Glutamatergic neuron (in vitro differentiated cells): ENCODE measurements around the gene CISTR. TPM values are rescaled to one million over a fixed set of nuclear protein-coding genes. Genes with fewer than 3 reads are reported as not detected.

Experiments used
- DNase-seq: peaks from one replicate; pipeline ENCODE4 v3.0.0; 2022
- H3K27ac Mint-ChIP-seq: one replicate; pipeline ENCODE4 v1.8.0; 2020; ENCODE audit warnings: mild to moderate bottlenecking, mixed read lengths, inconsistent platforms; ENCODE audit not compliant: unreplicated experiment
- H3K27me3 Mint-ChIP-seq: one replicate; pipeline ENCODE4 v1.8.0; 2020; ENCODE audit warnings: mild to moderate bottlenecking, moderate library complexity, mixed read lengths, inconsistent platforms; ENCODE audit not compliant: unreplicated experiment
- H3K36me3 Mint-ChIP-seq: one replicate; pipeline ENCODE4 v1.8.0; 2020; ENCODE audit warnings: mild to moderate bottlenecking, mixed read lengths, inconsistent platforms; ENCODE audit not compliant: unreplicated experiment
- H3K4me1 Mint-ChIP-seq: one replicate; pipeline ENCODE4 v1.8.0; 2020; ENCODE audit warnings: mild to moderate bottlenecking, low read depth, mixed read lengths, inconsistent platforms; ENCODE audit not compliant: unreplicated experiment
- H3K4me3 Mint-ChIP-seq: one replicate; pipeline ENCODE4 v1.8.0; 2020; ENCODE audit warnings: mild to moderate bottlenecking, mixed read lengths, inconsistent platforms; ENCODE audit not compliant: unreplicated experiment
- H3K9me3 Mint-ChIP-seq: one replicate; pipeline ENCODE4 v1.8.0; 2020; ENCODE audit warnings: mild to moderate bottlenecking, moderate library complexity, mixed read lengths, inconsistent platforms; ENCODE audit not compliant: unreplicated experiment
- CTCF ChIP-seq: fragments of 200-600 bp; sonication (generic); IDR thresholded peaks from one replicate; pipeline ENCODE4 v1.5.0; 2021; ENCODE audit not compliant: partially characterized antibody, unreplicated experiment
- total RNA-seq: library from RNA; stranded (reverse); fragmentation: NEBNext Ultra II Directional; extraction: Animal tissue kit (Norgen Biotek cat#: 25700); gene quantifications from one replicate; pipeline ENCODE4 v1.2.1, GENCODE V29; 2021; ENCODE audit not compliant: unreplicated experiment

Gene CISTR
- total RNA-seq, 1 donor from 2014 or later = not detected

GRCh38 chr12:53755451-53755891, 3.7 kb upstream of the CISTR start:
- TF ChIP-seq CTCF = peak; percentile 17
- H3K27ac Mint-ChIP-seq = no peak overlapping the region
- H3K4me1 Mint-ChIP-seq = peaks cover 20% of the 10 kb centered on the region
- H3K27me3 Mint-ChIP-seq = peaks cover 4% of the 10 kb centered on the region
- peaks cover 6% of the 10 kb centered on the region for H3K9me3 Mint-ChIP-seq
- H3K36me3 Mint-ChIP-seq = no peaks in the 10 kb centered on the region
- no peak for DNase-seq
- H3K4me3 Mint-ChIP-seq = no peak overlapping the region

- no peak overlapping the region for H3K27ac Mint-ChIP-seq
- no peak for DNase-seq
- H3K9me3 Mint-ChIP-seq = peaks cover 6% of the 10 kb centered on the region
- H3K4me3 Mint-ChIP-seq = no peak overlapping the region
- H3K36me3 Mint-ChIP-seq = no peaks in the 10 kb centered on the region
- no peak for TF ChIP-seq CTCF
- peaks cover 4% of the 10 kb centered on the region for H3K27me3 Mint-ChIP-seq
- H3K4me1 Mint-ChIP-seq = peaks cover 17% of the 10 kb centered on the region
Measured at GRCh38 chr12:53754633-53755264, 3.0 kb upstream of the CISTR start.

DNA sequence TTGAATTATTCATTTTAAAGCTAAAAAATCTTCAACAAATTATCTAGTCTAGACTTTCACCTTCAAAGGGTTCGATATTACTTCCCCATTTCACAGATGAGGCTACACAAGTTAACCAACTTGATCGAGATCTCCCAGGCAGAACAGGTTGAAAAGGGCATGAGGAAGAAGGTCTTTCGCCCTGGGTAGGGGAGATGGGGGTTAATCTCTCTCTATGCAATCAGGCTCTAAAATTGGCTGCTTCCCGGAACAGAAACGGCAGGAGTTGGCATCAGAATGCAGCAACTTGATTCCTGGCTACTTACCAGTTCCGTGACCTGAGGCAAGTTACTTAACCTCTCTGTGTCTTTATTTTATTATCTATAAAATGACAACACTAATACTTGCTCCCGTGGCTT, 2.4 kb upstream of the CISTR start:
- Mint-ChIP-seq H3K27ac (no peak overlapping the region), H3K4me3 (no peak overlapping the region)
- no peak for DNase-seq

GRCh38 chr12:53752621-53753020, 842 bp upstream of the CISTR start:
- DNase-seq = no peak
- H3K9me3 Mint-ChIP-seq = no peaks in the 10 kb centered on the region
- H3K36me3 Mint-ChIP-seq = no peaks in the 10 kb centered on the region
- peaks cover under 1% of the 10 kb centered on the region for H3K27me3 Mint-ChIP-seq
- H3K4me3 Mint-ChIP-seq = no peak overlapping the region
- no peak overlapping the region for H3K27ac Mint-ChIP-seq
- no peak for TF ChIP-seq CTCF
- H3K4me1 Mint-ChIP-seq = peaks cover 9% of the 10 kb centered on the region

More for the DNA sequence above, 2.4 kb upstream of the CISTR start:
- no peak for TF ChIP-seq CTCF
- peaks cover 2% of the 10 kb centered on the region for H3K27me3 Mint-ChIP-seq
- peaks cover 5% of the 10 kb centered on the region for H3K9me3 Mint-ChIP-seq
- H3K36me3 Mint-ChIP-seq = no peaks in the 10 kb centered on the region
- H3K4me1 Mint-ChIP-seq = peaks cover 12% of the 10 kb centered on the region

DNA sequence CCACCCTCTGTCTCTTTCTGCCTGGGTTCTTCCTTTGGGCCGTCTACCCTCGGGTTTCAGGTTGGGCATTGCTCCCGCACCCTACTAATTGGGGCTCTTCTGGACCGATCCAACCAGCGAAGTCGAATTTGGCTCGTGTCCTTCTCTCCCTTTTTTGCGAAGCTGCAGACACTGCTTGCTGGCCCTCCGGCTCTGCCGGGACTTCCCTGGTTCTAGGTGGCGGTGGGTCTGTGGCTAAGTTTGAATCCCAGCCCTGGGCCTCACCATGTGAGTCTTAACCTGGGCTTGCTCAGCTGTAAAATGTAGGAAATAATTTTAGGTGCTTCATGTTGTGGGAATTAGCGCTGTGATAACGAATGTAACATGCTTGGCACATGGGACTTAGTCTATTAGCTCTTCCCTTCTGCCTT, 418 bp upstream of the CISTR start:
- no peak overlapping the region for H3K4me3 Mint-ChIP-seq
- TF ChIP-seq CTCF = no peak
- peaks cover 1% of the 10 kb centered on the region for H3K27me3 Mint-ChIP-seq
- peaks cover 14% of the 10 kb centered on the region for H3K4me1 Mint-ChIP-seq
- DNase-seq = no peak
- H3K36me3 Mint-ChIP-seq = no peaks in the 10 kb centered on the region
- H3K27ac Mint-ChIP-seq = no peak overlapping the region
- peaks cover 2% of the 10 kb centered on the region for H3K9me3 Mint-ChIP-seq
